IMR-90 (cell line): Measurements from ENCODE around the gene HMCN1. TPM values are rescaled to one million over a fixed set of nuclear protein-coding genes. Genes with fewer than 3 reads are reported as not detected.

ENCODE experiments used
- ATAC-seq: fragments of 200-7000 bp; cut with Tn5 transposase; 2 replicates; pipeline ENCODE4 v1.9.1; 2020; ENCODE audit warnings: low read depth, mild to moderate bottlenecking, moderate library complexity
- BruUV-seq: library from RNA; stranded (reverse); fragments of 400-500 nt; replicated peaks from 2 replicates; lab custom pipeline; 2021; lab: Mats Ljungman, UMichigan
- CTCF ChIA-PET: fragments of 300-600 bp; formaldehyde crosslinking; extraction: SDS; loops from one replicate; lab custom pipeline; 2021; ENCODE audit warnings: antibody characterized with exemption; lab: Yijun Ruan, JAX
- POLR2A ChIA-PET: fragments of 300-600 bp; sonication (Branson Sonifier 250); formaldehyde crosslinking; loops from one replicate; lab custom pipeline; 2022; ENCODE audit warnings: antibody characterized with exemption; ENCODE audit not compliant: unreplicated experiment; lab: Charles Lee
- DNase-seq: peaks from one replicate; pipeline ENCODE4 v3.0.0; 2013
- H2AFZ ChIP-seq: replicated peaks from 2 replicates; pipeline ENCODE3; 2013; ENCODE audit warnings: low read length, mild to moderate bottlenecking; ENCODE audit not compliant: poor library complexity
- H2AK5ac ChIP-seq: 2 replicates; pipeline ENCODE4 v1.6.1; 2013; ENCODE audit warnings: low read depth, low read length, inconsistent platforms
- H2AK9ac ChIP-seq: replicated peaks from 2 replicates; pipeline ENCODE3; 2013; ENCODE audit warnings: mild to moderate bottlenecking, low read depth, low read length, moderate library complexity; ENCODE audit not compliant: poor library complexity
- H2BK120ac ChIP-seq: 2 replicates; pipeline ENCODE4 v1.6.1; 2013; ENCODE audit warnings: low read depth, low read length, inconsistent platforms
- H2BK15ac ChIP-seq: 3 replicates; pipeline ENCODE4 v1.6.1; 2013; ENCODE audit warnings: low read depth, low read length, inconsistent platforms
- H2BK20ac ChIP-seq: 2 replicates; pipeline ENCODE4 v1.6.1; 2013; ENCODE audit warnings: low read depth, mild to moderate bottlenecking, inconsistent platforms, low read length, moderate library complexity
- H2BK5ac ChIP-seq: 2 replicates; pipeline ENCODE4 v1.6.1; 2013; ENCODE audit warnings: mild to moderate bottlenecking, low read depth, low read length, inconsistent platforms; ENCODE audit not compliant: poor library complexity, severe bottlenecking
- H3K14ac ChIP-seq: replicated peaks from 2 replicates; pipeline ENCODE4 v1.6.1; 2013; ENCODE audit warnings: low read depth, low read length, inconsistent platforms
- H3K18ac ChIP-seq: 2 replicates; pipeline ENCODE4 v1.6.1; 2013; ENCODE audit warnings: low read depth, low read length, control low read depth
- H3K23ac ChIP-seq: 2 replicates; pipeline ENCODE4 v1.6.1; 2013; ENCODE audit warnings: low read depth, low read length, inconsistent platforms
- H3K27ac ChIP-seq: 2 replicates; pipeline ENCODE4 v1.5.1; 2013; ENCODE audit warnings: mild to moderate bottlenecking, control low read depth, low read length; ENCODE audit not compliant: insufficient read depth
- H3K27me3 ChIP-seq: 2 replicates; pipeline ENCODE4 v1.6.1; 2013; ENCODE audit warnings: low read length; ENCODE audit not compliant: control insufficient read depth, insufficient read depth
- H3K36me3 ChIP-seq: 2 replicates; pipeline ENCODE4 v1.6.1; 2013; ENCODE audit warnings: low read length, mixed read lengths; ENCODE audit not compliant: control insufficient read depth, insufficient read depth
- H3K4ac ChIP-seq: 2 replicates; pipeline ENCODE4 v1.6.1; 2013; ENCODE audit warnings: low read depth, low read length, inconsistent platforms
- H3K4me1 ChIP-seq: 2 replicates; pipeline ENCODE4 v1.6.1; 2013; ENCODE audit warnings: low read length, mixed read lengths; ENCODE audit not compliant: control insufficient read depth, insufficient read depth
- H3K4me2 ChIP-seq: 2 replicates; pipeline ENCODE4 v1.6.1; 2013; ENCODE audit warnings: low read depth, mild to moderate bottlenecking, control low read depth, low read length, moderate library complexity
- H3K4me3 ChIP-seq: 2 replicates; pipeline ENCODE4 v1.5.1; 2013; ENCODE audit warnings: low read depth, mild to moderate bottlenecking, control low read depth, low read length, moderate library complexity; ENCODE audit not compliant: insufficient read depth
- H3K56ac ChIP-seq: 2 replicates; pipeline ENCODE4 v1.6.1; 2013; ENCODE audit warnings: low read length, inconsistent platforms; ENCODE audit not compliant: insufficient read depth; ENCODE audit errors: extremely low read depth
- H3K79me1 ChIP-seq, 2 experiments: 2 replicates each; pipeline ENCODE4 v1.6.1; 2013; ENCODE audit warnings: low read length in 2 of 2, inconsistent platforms in 1 of 2, low read depth in 1 of 2
- H3K9ac ChIP-seq: 2 replicates; pipeline ENCODE4 v1.6.1; 2013; ENCODE audit warnings: low read depth, low read length, control low read depth
- H3K9me1 ChIP-seq: 2 replicates; pipeline ENCODE4 v1.6.1; 2013; ENCODE audit warnings: low read length, inconsistent platforms; ENCODE audit not compliant: insufficient read depth
- H3K9me3 ChIP-seq: 2 replicates; pipeline ENCODE4 v1.6.1; 2013; ENCODE audit warnings: low read length; ENCODE audit not compliant: control insufficient read depth, insufficient read depth
- H4K20me1 ChIP-seq: 2 replicates; pipeline ENCODE4 v1.6.1; 2013; ENCODE audit warnings: low read length, inconsistent platforms; ENCODE audit not compliant: insufficient read depth
- H4K5ac ChIP-seq: 2 replicates; pipeline ENCODE4 v1.6.1; 2013; ENCODE audit warnings: mild to moderate bottlenecking, low read depth, low read length, control low read depth
- H4K8ac ChIP-seq, 2 experiments: 2 replicates each; pipeline ENCODE4 v1.6.1; 2013; ENCODE audit warnings: low read depth in 2 of 2, low read length in 2 of 2, control low read depth in 1 of 2, inconsistent platforms in 1 of 2
- H4K91ac ChIP-seq: 2 replicates; pipeline ENCODE4 v1.6.1; 2013; ENCODE audit warnings: low read depth, low read length, inconsistent platforms; ENCODE audit not compliant: insufficient read depth
- BHLHE40 ChIP-seq: fragments of 150-350 bp; IDR thresholded peaks from 2 replicates; pipeline ENCODE4 v1.6.1; 2016; ENCODE audit warnings: mild to moderate bottlenecking, low read depth, low read length
- CEBPB ChIP-seq: IDR thresholded peaks from 2 replicates; pipeline ENCODE4 v1.6.1; 2012; ENCODE audit warnings: low read depth, low read length, improper control_type of control experiment
- FOS ChIP-seq: fragments of 150-350 bp; IDR thresholded peaks from 2 replicates; pipeline ENCODE4 v1.6.1; 2016; ENCODE audit warnings: low read depth, low read length
- MAFK ChIP-seq: IDR thresholded peaks from 2 replicates; pipeline ENCODE4 v1.6.1; 2012; ENCODE audit warnings: low read depth, low read length, improper control_type of control experiment
- MXI1 ChIP-seq: IDR thresholded peaks from 2 replicates; pipeline ENCODE4 v1.6.1; 2012; ENCODE audit warnings: low read depth, mild to moderate bottlenecking, low read length, moderate library complexity, borderline replicate concordance
- NFE2L2 ChIP-seq: fragments of 150-350 bp; IDR thresholded peaks from 2 replicates; pipeline ENCODE4 v1.6.1; 2016; ENCODE audit warnings: low read depth, mild to moderate bottlenecking, low read length
- POLR2A ChIP-seq: IDR thresholded peaks from 2 replicates; pipeline ENCODE4 v1.6.1; 2012; ENCODE audit warnings: mild to moderate bottlenecking, low read depth, low read length
- RCOR1 ChIP-seq: IDR thresholded peaks from 2 replicates; pipeline ENCODE4 v1.6.1; 2012; ENCODE audit warnings: mild to moderate bottlenecking, low read length, improper control_type of control experiment; ENCODE audit not compliant: insufficient replicate concordance
- WGBS, 2 experiments: methylation state at CpG; one replicate each; pipeline versions ENCODE4 v1.1.5 to v1.1.7; 2013; ENCODE audit warnings: missing lambda C conversion rate in 2 of 2; ENCODE audit not compliant: insufficient read length in 1 of 2; ENCODE audit errors: extremely low coverage in 2 of 2; 5-methylcytosine and 5-hydroxymethylcytosine counted together
- dilution Hi-C: fragments of 300-500 bp; cut with HindIII; formaldehyde crosslinking; loops from one replicate; pipeline ENCODE4 v1.14.3; 2018; ENCODE audit warnings: low sequenced_read_pairs; ENCODE audit not compliant: unreplicated experiment
- in situ Hi-C: fragments of 300-500 bp; cut with MboI; formaldehyde crosslinking; loops from 3 replicates; pipeline ENCODE4 v1.14.3; 2019; ENCODE audit warnings: low sequenced_read_pairs, inconsistent platforms, mixed read lengths
- intact Hi-C: fragments of 100-400 bp; cut with micrococcal nuclease; formaldehyde crosslinking; loops from 2 replicates; pipeline ENCODE4 v1.10.0; 2022
- polyA plus RNA-seq, 3 experiments: library from polyadenylated mRNA; depleted of rRNA; stranded (reverse); fragments of >200 nt; gene quantifications; 2 replicates each; pipeline ENCODE4 v1.2.3, GENCODE V29; 2012; ENCODE audit warnings: low replicate concordance in 1 of 3
- total RNA-seq: library from RNA; depleted of rRNA; stranded (reverse); fragments of >200 nt; gene quantifications from 2 replicates; pipeline ENCODE4 v1.2.3, GENCODE V29; 2012
- TF ChIP-seq, protein P1 (sequence below): fragments of 150-350 bp; IDR thresholded peaks from 2 replicates; pipeline ENCODE4 v1.6.1; 2016; ENCODE audit warnings: low read depth, mild to moderate bottlenecking, low read length, moderate library complexity, borderline replicate concordance

The HMCN1 gene
- total and polyA plus RNA-seq, 2 of the 4 experiments (the other 2 are of a cell fraction), result 6.1 to 11.7 TPM

DNA sequence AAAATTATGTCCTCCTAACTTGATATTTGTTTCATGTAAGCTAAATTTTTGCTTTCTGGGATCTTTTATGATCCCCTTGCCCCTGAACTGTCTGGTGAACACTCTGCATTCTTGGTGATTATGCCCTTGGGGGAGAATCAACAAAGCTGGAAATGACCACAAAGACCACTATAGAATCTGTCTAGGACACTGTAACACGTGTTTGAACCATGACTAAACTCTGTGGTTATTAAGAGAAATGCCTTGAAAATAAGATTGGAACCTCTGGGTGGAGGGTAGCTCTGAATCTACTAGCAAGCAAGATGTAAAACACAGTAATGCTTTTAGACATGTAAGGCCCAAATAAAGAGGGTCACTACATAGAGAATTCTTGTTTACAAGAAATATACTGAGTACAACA, 237.5 kb downstream of the HMCN1 start:
- Histone ChIP-seq H3K23ac (no peak overlapping the region), H2AFZ (no peak overlapping the region), H3K9me3 (no peaks in the 10 kb centered on the region), H3K14ac (no peak overlapping the region), H3K18ac (peak overlapping the region; percentile 37; the same call in 1 of the 2 replicates), H3K9ac (no peak overlapping the region), H2BK15ac (no peak overlapping the region), H2AK9ac (no peak overlapping the region), H3K36me3 (no peaks in the 10 kb centered on the region), H4K20me1 (no peaks in the 10 kb centered on the region), H4K5ac (peak overlapping the region; percentile 1), H2BK20ac (peak overlapping the region; percentile 32; the same call in 1 of the 2 replicates), H3K4ac (peak overlapping the region; percentile 3; the same call in 1 of the 2 replicates), H4K8ac (no peak overlapping the region), H2AK5ac (no peak overlapping the region), H3K4me1 (peaks cover 17% of the 10 kb centered on the region), H2BK5ac (peak overlapping the region; percentile 76), H3K9me1 (peaks cover 3% of the 10 kb centered on the region; the same call in 1 of the 2 replicates), H2BK120ac (peak overlapping the region; percentile 25; the same call in 1 of the 2 replicates), H3K27ac (no peak overlapping the region; the same call in 1 of the 2 replicates), H3K4me2 (peak overlapping the region; percentile 42; the same call in 1 of the 2 replicates), H3K79me1 (no peaks in the 10 kb centered on the region), H3K4me3 (no peak overlapping the region), H3K56ac (no peak overlapping the region), H4K91ac (0 out of 2 replicates have a peak overlapping the region, but pooled peaks have one; percentile 2), H3K27me3 (no peaks in the 10 kb centered on the region)
- CTCF ChIA-PET, result interaction anchor here (0.6 to 0.8 kb wide), 2 partner anchors 184 to 241 kb away, joined by 3 to 4 read pairs; no protein-coding TSS in a partner anchor
- dilution Hi-C loops, result no loop called here
- intact Hi-C loops, result loop anchor here (5.0 kb wide), 1 partner anchor 186 kb away; no protein-coding TSS in a partner anchor
- no CpG with 5 or more reads among the region's 1 CpG for WGBS, 2 experiments
- ATAC-seq (peak; percentile 50), DNase-seq (peak; percentile 86)
- no TSS peak for BruUV-seq
- POLR2A ChIA-PET, result no interaction called here
- TF ChIP-seq POLR2A, result no peak
- TF ChIP-seq CEBPB, result no peak
- TF ChIP-seq NFE2L2, result no peak
- TF ChIP-seq MAFK, result no peak
- TF ChIP-seq MXI1, result 0 out of 2 replicates have a peak, but pooled peaks have one; percentile 28
- TF ChIP-seq, protein P1, sequence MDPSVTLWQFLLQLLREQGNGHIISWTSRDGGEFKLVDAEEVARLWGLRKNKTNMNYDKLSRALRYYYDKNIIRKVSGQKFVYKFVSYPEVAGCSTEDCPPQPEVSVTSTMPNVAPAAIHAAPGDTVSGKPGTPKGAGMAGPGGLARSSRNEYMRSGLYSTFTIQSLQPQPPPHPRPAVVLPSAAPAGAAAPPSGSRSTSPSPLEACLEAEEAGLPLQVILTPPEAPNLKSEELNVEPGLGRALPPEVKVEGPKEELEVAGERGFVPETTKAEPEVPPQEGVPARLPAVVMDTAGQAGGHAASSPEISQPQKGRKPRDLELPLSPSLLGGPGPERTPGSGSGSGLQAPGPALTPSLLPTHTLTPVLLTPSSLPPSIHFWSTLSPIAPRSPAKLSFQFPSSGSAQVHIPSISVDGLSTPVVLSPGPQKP, result no peak
- TF ChIP-seq BHLHE40, result peak; percentile 84
- peak; percentile 37; the same call in 1 of the 2 replicates for TF ChIP-seq FOS
- peak; percentile 21 for TF ChIP-seq RCOR1
- in situ Hi-C loops, result no loop called here
